Measurements from ENCODE around the gene CCDC126.
"Not testable (repeated sequence)": the region's sequence is repeated elsewhere in the genome, so short reads cannot be mapped to it uniquely, and the experiment has no call there.

CCDC126 gene

DNA sequence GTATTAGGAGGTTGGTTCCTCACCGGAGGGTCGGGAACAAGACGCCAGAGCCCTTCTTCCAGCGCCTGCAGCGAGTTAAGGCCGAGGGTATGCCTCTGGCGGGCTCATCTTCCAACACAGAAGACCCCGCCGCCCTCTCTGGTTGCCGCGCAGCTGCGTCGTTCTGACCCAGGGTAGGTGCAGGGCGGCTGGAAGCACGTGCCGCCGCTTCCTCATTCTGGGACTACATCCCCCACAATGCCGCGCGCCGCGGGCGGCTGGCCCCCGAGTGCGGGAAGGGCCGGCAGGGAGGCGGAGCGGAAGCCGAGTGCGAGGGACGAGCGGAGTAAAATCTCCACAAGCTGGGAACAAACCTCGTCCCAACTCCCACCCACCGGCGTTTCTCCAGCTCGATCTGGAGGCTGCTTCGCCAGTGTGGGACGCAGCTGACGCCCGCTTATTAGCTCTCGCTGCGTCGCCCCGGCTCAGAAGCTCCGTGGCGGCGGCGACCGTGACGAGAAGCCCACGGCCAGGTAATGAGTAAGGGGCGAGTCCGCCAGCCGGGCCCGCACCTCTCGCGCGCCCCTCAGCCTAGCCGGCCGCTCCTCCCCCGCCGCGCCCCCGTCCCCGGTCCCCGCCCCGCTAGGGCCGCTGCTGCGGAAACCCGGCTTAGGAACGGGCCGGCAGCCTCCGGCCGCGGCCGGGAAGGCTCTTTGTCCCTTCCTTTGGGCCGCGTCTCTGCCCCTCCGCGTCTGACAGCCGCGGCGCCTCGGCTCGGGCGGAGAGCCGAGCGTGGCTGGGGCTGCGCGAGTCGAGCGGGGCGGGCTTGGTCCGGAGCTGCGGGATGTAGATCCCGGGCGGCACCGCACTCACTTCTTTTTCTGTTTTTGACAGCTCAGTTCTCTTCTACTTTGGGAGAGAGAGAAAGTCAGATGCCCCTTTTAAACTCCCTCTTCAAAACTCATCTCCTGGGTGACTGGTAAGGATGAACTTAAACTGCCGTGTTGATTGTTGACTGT lies at the start of gene CCDC126:
Gene CCDC126, plus strand, starts transcription at position 289 of the 998 bp plus-strand sequence. CDS start 13,934 bp downstream, outside the sequence.
- peak; percentile 39 to 73 for DNase-seq (ENCODE audit: low read depth in 2 of 2)

GRCh38 chr7:23547662-23548061 lies 49.5 kb upstream of the CCDC126 start:
- DNase-seq (ENCODE audit: low read depth in 2 of 2) = no peak

- DNase-seq (ENCODE audit: low read depth in 2 of 2) = no peak
Measured at GRCh38 chr7:23558303-23558702, 38.9 kb upstream of the CCDC126 start.

DNA sequence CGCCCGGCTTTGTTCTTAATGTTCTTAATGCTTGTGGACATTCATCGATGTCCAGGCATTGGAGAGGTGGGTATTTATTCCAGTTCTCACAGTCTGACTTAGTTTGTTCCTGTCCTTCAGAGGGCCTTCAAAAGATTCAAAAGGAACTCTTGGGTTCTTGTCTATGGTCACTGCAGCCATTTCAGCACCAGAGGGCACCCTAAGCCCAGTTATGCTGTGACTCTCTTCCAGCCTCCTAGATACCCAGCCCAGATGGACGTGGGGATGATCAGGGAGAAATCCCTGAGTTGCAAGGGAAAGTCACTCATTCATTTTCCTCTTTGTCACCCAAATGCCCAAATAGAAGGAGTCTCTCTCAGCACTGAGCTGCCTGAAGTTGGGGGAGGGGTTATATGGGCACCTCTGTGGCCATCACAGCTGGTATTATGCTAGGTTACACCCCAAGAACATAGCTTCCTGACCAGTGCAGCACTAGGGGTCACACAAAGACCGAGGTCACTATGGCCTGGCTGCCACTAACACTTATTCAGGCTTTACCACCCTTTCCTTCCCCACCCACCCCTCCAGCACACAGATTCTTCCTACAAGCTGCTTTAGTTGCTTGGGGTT lies 26.5 kb upstream of the CCDC126 start:
- peak; percentile 30 to 49 for DNase-seq (ENCODE audit: low read depth in 2 of 2)

DNA sequence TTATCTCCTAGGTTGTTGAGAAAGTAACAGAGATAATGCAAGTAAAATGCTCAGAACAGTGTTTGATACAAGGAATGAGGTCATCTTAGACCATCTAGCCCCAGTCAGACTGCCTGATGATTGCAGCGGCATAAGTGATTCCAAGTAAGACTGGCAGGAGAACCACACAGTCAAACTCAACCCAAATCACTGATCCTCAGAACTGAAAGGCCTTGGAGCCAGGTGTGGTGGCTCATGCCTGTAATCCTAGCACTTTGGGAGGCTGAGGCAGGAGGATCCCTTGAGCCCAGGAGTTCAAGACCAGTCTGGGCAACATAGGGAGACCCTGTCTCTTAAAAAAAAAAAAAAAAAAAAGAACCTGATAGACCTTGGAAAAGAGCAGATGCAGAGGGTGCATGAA lies 15.2 kb upstream of the CCDC126 start:
- DNase-seq (ENCODE audit: low read depth in 2 of 2) = not testable (repeated sequence)

DNA sequence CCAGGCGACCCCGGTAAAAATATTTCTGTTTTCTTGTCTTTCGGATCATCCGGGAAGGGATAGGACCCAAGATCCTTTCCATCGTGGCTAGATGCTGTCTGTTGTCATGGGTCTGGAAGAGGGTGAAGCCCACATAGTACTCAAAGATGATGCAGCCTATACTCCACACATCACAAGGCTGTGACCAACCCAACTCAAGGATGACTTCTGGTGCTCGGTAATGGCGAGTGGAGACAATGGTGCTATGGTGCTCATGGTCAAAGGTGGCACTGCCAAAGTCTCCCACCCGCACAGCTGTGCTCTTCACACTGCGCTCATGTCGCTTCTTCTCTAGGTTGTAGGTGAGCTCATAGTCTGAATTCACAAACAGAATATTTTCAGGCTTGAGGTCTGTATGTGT lies 11.9 kb upstream of the CCDC126 start:
- not testable (repeated sequence) for DNase-seq (ENCODE audit: low read depth in 2 of 2)

GRCh38 chr7:23586159-23586558 lies 11.0 kb upstream of the CCDC126 start:
- no peak for DNase-seq (ENCODE audit: low read depth in 2 of 2)

DNA sequence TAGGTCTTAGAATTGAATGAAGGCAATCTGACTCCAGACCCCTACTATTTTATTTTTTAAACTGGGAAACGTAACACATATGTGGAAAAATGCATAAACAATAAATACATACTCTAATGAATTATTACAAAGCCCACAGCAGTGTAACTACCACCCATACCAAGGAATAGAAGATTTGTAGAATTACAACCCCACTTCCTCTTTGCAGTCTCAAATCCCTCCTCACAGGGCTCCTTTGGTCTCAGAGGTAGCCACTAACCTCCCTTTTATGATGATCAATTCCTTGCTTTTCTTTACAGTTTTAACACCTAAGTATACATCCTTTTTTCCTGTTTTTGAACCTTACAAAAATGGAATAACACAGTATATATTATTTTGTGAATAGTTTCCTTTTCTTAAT lies 6.7 kb upstream of the CCDC126 start:
- DNase-seq (ENCODE audit: low read depth in 2 of 2) = no peak

DNA sequence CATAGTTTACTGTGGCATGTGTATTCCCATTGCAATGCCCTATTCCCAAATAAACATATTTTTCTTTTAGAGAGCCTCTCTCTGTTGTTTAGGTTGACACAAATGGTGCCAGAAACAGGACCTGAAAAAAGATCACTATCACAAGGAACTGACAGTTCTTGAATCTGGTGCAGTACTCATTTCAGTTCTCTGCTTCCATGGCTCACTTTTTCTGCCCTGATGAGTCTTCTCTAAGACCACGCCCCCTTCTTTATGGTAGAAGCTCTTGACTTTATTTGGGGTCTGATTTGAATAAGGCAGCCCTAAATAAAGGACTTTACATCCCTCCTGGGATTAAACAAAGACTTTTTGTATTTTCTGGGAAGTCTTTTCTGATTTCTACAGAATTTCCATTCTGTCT lies 3.5 kb upstream of the CCDC126 start:
- no peak for DNase-seq (ENCODE audit: low read depth in 2 of 2)

DNA sequence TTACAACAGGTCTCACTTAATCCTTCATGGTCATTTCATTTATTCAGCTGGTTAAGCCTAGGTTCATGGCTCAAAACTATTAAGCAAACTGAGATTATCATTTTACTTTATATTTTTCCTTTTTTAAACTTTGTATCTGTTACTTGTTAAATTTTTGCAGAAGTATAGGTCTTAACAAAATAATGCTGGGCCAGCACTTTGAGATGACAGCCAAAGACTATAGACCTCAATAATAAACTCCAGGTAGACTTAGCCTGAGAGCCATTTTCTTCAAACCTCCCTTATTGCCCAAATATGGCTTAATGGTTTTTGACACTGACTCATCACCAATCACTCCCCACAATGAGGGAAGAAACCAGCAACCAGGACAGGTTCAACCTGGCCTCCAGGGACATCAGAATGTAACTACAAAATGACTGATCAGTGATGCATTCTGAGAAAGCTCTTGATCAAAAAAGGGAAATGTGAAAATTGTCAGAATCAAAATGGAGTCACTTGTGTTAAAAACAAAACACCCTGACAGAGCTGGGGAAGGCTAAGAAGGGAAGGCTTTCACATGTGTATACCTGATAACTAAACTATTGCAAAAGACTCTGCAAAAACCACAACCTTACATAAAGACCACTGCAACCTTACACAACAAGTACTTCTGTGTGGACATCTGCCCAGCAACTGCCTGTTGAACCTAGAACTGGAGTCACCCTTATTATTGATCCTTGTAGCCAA lies 2.1 kb upstream of the CCDC126 start:
- DNase-seq (ENCODE audit: low read depth in 2 of 2) = no peak

DNA sequence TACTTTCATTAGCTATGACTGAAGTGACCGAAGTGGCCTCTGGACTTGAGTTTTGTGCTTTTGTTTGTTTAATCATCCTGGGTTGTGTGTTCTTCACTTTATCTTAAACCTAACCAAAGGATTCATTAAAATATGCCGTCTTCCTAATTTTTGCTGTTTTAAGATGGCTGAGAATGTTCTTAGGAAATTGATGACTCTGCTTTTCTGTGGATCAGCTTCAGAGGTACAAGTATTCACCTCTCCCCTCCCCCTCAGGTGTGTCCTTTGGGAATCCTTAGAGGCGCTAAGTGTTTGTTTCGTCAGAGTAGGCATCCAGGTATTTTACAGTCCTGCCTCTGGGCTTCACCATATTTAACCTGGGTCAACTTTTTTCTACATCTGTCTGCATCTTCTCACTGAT lies 1.1 kb downstream of the CCDC126 start:
- no peak for DNase-seq (ENCODE audit: low read depth in 2 of 2)

DNA sequence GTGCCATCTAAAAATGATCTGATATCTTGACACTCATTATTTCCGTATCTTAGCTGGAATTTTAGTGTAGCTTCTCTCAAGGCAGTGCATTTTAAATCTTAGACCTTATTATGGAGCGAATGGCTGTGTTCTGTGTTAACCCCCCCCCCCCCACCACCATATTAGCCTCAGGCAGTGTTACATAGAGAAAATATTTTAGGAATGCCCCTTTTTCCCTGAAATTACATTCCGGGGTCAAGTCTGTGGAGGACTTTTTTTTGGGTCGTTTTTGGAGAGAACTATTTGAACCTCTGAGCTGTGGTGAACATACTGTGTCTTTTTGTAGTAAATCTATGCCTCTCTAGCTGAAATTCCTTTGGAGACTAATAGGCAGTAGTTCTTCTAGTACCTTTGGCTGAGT lies 3.1 kb downstream of the CCDC126 start:
- no peak for DNase-seq (ENCODE audit: low read depth in 2 of 2)

DNA sequence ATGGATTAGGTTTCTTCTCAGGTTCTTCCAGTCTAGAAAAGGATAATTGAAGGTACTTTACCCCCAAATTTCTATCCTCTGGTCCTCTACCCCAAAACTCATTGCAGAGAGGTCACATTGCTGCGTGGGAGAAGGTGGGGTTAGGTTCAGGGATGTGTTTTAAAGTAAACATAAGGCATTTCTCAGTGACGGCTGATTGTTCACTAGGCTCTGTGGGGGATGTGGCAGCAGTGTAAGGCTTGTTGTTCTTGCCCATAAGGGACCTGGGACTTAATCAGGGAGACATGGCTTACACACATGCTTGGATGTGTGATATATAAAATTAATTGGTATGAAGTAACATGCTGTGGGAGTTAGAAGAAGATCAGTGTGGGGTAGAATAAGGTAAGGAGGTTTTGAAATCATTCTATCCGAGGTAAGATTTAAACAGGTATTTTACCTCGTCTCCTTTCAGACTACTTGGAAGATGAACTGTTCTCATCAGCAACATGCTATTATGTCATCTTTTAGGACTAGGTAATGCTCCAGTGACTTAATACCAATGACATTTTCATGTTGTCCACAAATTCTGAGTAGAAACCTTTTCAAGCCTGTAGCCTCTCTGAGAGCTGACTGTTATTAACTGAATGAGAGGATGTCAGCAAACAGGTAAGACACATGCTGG lies 6.6 kb downstream of the CCDC126 start:
- DNase-seq (ENCODE audit: low read depth in 2 of 2) = no peak

GRCh38 chr7:23604296-23604640 lies 7.1 kb downstream of the CCDC126 start:
- no peak for DNase-seq (ENCODE audit: low read depth in 2 of 2)

DNA sequence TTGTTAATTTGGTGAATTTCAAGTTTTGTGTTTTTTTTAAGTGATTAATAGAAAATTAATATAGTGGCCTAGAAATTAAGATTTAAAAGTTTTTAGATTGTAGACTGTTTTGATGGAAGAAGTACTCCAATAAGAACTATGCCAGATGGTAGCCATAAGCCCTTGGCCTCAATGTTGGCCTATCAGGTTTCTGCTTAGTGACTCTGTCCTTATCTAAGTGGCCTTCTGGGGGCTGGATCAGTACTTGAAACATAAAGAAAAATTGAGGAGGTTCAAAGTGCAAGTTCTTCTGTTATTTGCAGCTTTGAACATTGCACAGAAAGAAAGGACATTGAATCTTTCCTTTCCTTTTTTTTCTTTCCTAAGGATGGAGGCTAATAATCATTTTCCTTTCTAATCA lies 9.9 kb downstream of the CCDC126 start:
- DNase-seq (ENCODE audit: low read depth in 2 of 2) = no peak

- no peak for DNase-seq (ENCODE audit: low read depth in 2 of 2)
Measured at GRCh38 chr7:23607866-23608265, 10.7 kb downstream of the CCDC126 start.

DNA sequence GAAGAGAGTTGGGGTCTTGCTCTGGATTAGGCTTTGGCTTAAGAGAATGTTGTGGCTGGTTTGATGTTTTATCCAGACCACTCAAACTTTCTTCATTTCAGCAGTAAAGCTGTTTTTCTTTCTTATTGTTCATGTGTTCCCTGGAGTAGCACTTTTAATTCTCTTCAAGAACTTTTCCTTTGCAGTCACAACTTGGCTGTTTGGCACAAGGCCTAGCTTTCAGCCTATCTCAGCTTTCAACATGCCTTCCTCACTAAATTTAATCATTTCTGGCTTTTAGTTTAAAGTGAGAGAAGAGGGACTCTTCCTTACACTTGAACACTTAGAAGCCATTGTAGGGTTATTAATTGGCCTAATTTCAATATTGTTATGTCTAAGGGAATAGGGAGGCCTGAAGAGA lies 18.1 kb downstream of the CCDC126 start:
- no peak for DNase-seq (ENCODE audit: low read depth in 2 of 2)

GRCh38 chr7:23616593-23616992 lies 19.4 kb downstream of the CCDC126 start:
- no peak for DNase-seq (ENCODE audit: low read depth in 2 of 2)

DNA sequence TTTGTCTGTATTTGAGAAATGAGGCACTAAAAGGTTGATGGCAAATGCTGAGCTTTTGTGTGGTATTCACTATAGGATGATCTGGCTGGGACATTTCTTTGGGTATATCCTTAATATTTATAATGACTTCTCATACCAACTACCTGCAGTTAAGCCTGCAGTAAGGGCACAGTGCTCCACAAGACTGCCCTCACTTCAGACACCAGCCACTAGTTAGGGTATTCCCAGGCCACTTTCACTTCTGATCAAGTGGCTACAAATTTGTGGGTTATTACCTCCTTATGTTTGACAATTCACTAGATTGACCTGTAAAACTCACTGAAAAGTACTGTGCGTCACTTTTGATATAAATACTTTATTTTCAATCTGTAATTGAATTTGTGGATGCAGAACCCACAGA lies 20.3 kb downstream of the CCDC126 start:
- DNase-seq (ENCODE audit: low read depth in 2 of 2) = no peak

- DNase-seq (ENCODE audit: low read depth in 2 of 2) = no peak
Measured at GRCh38 chr7:23618241-23618640, 21.1 kb downstream of the CCDC126 start.

GRCh38 chr7:23619141-23619540 lies 22.0 kb downstream of the CCDC126 start:
- DNase-seq (ENCODE audit: low read depth in 2 of 2) = no peak

DNA sequence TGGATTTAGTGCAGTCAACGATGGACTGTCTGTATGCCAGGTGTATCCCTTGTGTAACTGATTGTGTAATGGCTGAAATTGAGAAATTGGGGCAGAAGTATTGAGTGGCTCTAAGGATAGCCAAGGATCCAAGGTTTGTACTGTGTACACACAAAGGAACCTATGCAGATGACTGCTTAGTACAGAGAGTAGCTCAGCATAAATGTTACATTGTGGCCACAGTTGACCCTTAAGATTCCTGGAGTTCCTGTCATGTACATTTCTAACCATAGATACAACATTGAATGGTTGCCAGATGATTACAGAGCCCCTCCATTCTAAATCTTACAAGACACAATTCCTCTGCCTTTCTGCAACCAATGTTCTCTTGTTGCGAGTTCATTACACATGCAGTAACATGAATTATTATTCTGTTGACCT lies 25.3 kb downstream of the CCDC126 start:
- no peak for DNase-seq (ENCODE audit: low read depth in 2 of 2)

Measured in stimulated activated CD4-positive, alpha-beta T cell treated with anti-CD3 and anti-CD28 coated beads, Interleukin-1b, Interleukin-23, amount 100 ng/mL, for 1 hour (primary cell).